ENCODE measurements around the gene LGALS9. TPM values are rescaled to one million over a fixed set of nuclear protein-coding genes. Genes with fewer than 3 reads are reported as not detected.

Gene LGALS9
- total RNA-seq, 1 donor from 2014 or later = 4.6 TPM

DNA sequence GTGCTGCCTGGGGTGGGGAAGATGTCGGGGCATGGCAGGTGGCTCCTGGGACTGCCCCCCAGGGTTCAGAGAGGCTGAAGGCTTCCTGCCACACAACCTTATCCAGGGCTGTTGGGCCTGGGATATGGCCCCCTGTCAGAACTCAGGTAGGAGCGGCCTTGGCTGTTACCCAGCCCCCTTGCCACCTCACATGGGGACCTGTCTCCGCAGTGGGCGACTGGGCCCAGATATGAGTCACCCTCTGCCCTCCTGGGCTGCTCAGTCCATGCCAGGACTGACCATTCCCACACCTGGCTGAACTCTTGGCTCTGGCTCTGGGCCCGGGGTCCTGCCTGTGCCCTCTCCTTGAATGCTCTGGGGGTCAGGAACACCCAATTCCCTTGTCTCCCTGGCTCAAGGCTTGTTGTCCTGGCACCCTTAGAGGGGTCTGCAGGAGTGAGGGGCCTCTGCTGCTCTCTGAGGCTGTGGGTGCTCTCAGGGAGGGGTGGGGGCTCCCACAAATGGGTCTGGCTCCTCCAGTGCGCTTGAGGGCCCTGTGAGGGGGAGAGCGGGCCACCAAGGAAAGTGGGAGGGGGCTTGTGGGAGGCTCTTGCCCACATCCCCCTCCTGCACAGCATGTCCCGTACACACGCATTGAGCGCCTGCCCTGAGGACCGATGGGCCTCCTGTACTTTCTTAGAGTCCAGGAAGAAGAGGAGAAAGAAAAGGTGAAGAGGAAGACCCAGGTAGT, 36.0 kb downstream of the LGALS9 start:
- DNase-seq (ENCODE audit: low spot score in 2 of 2, unreplicated experiment in 2 of 2) = peak in 1 of 2 experiments; percentile 14
- Mint-ChIP-seq H3K4me3 (no peak overlapping the region), H3K36me3 (no peaks in the 10 kb centered on the region), H3K9me3 (no peaks in the 10 kb centered on the region), H3K27me3 (ENCODE audit: low read depth) (peaks cover 15% of the 10 kb centered on the region), H3K4me1 (no peaks in the 10 kb centered on the region), H3K27ac (no peak overlapping the region)
- TF ChIP-seq, protein P1, sequence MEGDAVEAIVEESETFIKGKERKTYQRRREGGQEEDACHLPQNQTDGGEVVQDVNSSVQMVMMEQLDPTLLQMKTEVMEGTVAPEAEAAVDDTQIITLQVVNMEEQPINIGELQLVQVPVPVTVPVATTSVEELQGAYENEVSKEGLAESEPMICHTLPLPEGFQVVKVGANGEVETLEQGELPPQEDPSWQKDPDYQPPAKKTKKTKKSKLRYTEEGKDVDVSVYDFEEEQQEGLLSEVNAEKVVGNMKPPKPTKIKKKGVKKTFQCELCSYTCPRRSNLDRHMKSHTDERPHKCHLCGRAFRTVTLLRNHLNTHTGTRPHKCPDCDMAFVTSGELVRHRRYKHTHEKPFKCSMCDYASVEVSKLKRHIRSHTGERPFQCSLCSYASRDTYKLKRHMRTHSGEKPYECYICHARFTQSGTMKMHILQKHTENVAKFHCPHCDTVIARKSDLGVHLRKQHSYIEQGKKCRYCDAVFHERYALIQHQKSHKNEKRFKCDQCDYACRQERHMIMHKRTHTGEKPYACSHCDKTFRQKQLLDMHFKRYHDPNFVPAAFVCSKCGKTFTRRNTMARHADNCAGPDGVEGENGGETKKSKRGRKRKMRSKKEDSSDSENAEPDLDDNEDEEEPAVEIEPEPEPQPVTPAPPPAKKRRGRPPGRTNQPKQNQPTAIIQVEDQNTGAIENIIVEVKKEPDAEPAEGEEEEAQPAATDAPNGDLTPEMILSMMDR (IDR thresholded peaks at IDR 0.05; ENCODE audit: unreplicated experiment) = no peak

GRCh38 chr17:27667656-27668487, 36.9 kb downstream of the LGALS9 start:
- Mint-ChIP-seq H3K36me3 (no peaks in the 10 kb centered on the region), H3K4me1 (no peaks in the 10 kb centered on the region), H3K9me3 (no peaks in the 10 kb centered on the region), H3K4me3 (no peak overlapping the region), H3K27me3 (ENCODE audit: low read depth) (peaks cover 10% of the 10 kb centered on the region), H3K27ac (no peak overlapping the region)
- no peak for DNase-seq (ENCODE audit: low spot score in 2 of 2, unreplicated experiment in 2 of 2)
- TF ChIP-seq, protein P1 (IDR thresholded peaks at IDR 0.05; ENCODE audit: unreplicated experiment) = no peak

GRCh38 chr17:27668488-27668823, 37.5 kb downstream of the LGALS9 start:
- H3K27me3 Mint-ChIP-seq (ENCODE audit: low read depth) = peaks cover 5% of the 10 kb centered on the region

DNA sequence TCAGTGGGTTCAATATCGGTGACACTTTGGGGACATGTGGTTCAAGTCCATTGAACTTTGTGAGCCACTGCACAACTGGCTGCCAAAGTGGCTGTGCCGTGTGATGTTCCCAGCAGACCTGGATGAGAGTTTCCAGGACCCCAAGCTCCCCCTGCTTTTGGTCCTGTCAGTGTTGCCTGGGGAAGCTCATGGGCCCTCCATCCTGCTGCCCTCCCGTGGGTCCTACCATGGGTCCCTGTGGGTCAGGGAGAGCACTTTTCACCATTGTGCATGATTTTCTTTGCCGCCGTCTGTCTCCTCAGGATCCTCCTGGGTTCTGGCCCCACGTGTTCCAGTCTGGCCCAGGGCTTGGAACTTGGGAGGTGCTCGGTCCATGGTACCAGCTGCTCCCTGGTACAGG, 38.1 kb downstream of the LGALS9 start:
- no peak overlapping the region for H3K27ac Mint-ChIP-seq
- TF ChIP-seq, protein P1 (IDR thresholded peaks at IDR 0.05; ENCODE audit: unreplicated experiment) = no peak
- no peaks in the 10 kb centered on the region for H3K9me3 Mint-ChIP-seq
- peaks cover 5% of the 10 kb centered on the region for H3K27me3 Mint-ChIP-seq (ENCODE audit: low read depth)
- no peaks in the 10 kb centered on the region for H3K4me1 Mint-ChIP-seq
- DNase-seq (ENCODE audit: low spot score in 2 of 2, unreplicated experiment in 2 of 2) = no peak
- H3K4me3 Mint-ChIP-seq = no peak overlapping the region
- no peaks in the 10 kb centered on the region for H3K36me3 Mint-ChIP-seq

More at GRCh38 chr17:27668488-27668823, 37.5 kb downstream of the LGALS9 start:
- Mint-ChIP-seq H3K27ac (no peak overlapping the region), H3K36me3 (no peaks in the 10 kb centered on the region), H3K4me3 (no peak overlapping the region), H3K9me3 (no peaks in the 10 kb centered on the region), H3K4me1 (no peaks in the 10 kb centered on the region)
- no peak for DNase-seq (ENCODE audit: low spot score in 2 of 2, unreplicated experiment in 2 of 2)
- TF ChIP-seq, protein P1 (IDR thresholded peaks at IDR 0.05; ENCODE audit: unreplicated experiment) = no peak

DNA sequence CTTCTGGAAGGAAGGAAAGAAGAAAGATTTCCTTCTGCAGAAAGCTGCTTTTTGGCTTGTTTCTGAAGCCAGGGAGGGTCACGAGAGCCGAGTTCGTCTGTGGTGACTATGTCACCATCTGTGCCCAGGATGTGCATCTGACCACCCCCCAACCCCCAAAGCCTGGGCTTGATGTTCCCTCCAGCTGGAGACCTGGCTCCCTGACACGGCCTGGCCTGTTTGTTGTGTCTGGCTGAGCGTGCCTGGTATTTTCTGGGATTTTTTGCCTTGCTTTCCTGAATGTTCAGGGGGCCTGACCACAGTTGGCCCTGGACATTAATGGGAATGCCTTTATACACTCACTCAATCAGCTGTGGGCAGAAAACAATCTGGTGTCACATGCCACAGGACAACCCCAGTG, 38.9 kb downstream of the LGALS9 start:
- H3K27me3 Mint-ChIP-seq (ENCODE audit: low read depth) = peaks cover 5% of the 10 kb centered on the region
- no peaks in the 10 kb centered on the region for H3K36me3 Mint-ChIP-seq
- no peak for DNase-seq (ENCODE audit: low spot score in 2 of 2, unreplicated experiment in 2 of 2)
- H3K27ac Mint-ChIP-seq = no peak overlapping the region
- H3K4me3 Mint-ChIP-seq = no peak overlapping the region
- H3K4me1 Mint-ChIP-seq = no peaks in the 10 kb centered on the region
- TF ChIP-seq, protein P1 (IDR thresholded peaks at IDR 0.05; ENCODE audit: unreplicated experiment) = no peak
- H3K9me3 Mint-ChIP-seq = no peaks in the 10 kb centered on the region

Data from mesothelial cell of epicardium (in vitro differentiated cells).